Measurements from ENCODE around the gene DGKE. TPM values are rescaled to one million over a fixed set of nuclear protein-coding genes. Genes with fewer than 3 reads are reported as not detected.

Gene DGKE
- 12.7 TPM for total RNA-seq
- long read RNA-seq, full-length matches to known transcripts = 2 of 7 reads
- long read RNA-seq, partial matches to known transcripts = 2 of 7 reads
- long read RNA-seq, other reads (novel, unspliced or antisense) = 3 of 7 reads

DNA sequence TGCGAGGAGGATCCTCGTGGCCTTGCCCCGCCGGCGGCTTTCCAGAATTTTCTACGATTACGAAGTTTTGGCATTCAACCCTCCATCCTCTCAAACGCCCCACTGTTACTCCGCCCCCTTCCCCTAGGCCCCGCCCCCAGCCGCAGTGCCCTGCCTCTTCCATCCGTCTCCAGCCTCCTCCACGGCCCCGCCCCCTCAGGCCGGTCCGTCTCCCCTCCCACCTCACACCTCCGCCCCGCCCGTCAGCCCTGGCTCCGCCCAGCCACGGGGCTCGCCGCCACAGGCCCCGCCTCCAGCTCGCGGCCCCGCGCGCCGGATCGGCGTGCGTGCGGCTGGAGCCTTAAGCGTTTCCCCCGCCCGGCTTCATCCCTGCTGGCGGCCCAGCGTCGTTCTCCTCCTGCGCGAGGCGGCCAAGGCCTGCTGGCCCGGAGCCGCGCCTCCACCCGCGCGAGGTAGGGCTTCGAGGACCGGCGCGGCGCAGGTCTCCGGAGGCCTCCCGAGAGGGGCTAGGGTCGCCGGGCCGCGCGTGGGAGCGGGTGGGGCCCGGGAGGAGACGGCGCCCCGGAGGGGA is at the start of gene DGKE, which contains the start of gene C17orf67:
Gene DGKE (plus strand): TSS at position 343 of the 571 bp plus-strand sequence. CDS start 645 bp downstream, outside the sequence.
Gene C17orf67 (minus strand): TSS at position 112 of the 571 bp plus-strand sequence. CDS start 18,110 bp downstream, outside the sequence.
- DNase-seq (peak; percentile 98), ATAC-seq (peak; percentile 99)
- no peaks in the 10 kb centered on the region for H3K9me3 ChIP-seq
- H3K4me3 ChIP-seq = peak within 1 kb of the TSS; percentile 85
- TF ChIP-seq, protein P1, sequence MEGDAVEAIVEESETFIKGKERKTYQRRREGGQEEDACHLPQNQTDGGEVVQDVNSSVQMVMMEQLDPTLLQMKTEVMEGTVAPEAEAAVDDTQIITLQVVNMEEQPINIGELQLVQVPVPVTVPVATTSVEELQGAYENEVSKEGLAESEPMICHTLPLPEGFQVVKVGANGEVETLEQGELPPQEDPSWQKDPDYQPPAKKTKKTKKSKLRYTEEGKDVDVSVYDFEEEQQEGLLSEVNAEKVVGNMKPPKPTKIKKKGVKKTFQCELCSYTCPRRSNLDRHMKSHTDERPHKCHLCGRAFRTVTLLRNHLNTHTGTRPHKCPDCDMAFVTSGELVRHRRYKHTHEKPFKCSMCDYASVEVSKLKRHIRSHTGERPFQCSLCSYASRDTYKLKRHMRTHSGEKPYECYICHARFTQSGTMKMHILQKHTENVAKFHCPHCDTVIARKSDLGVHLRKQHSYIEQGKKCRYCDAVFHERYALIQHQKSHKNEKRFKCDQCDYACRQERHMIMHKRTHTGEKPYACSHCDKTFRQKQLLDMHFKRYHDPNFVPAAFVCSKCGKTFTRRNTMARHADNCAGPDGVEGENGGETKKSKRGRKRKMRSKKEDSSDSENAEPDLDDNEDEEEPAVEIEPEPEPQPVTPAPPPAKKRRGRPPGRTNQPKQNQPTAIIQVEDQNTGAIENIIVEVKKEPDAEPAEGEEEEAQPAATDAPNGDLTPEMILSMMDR (IDR thresholded peaks at IDR 0.05) = no peak
- peaks cover 26% of the 10 kb centered on the region for H3K4me1 ChIP-seq
- peak within 1 kb of the TSS; percentile 84 for H3K27ac ChIP-seq
- no peaks in the 10 kb centered on the region for H3K27me3 ChIP-seq (ENCODE audit: low read depth)
- no peaks in the 10 kb centered on the region for H3K36me3 ChIP-seq
- intact Hi-C loops (cut with DNase I) = no loop called here

DNA sequence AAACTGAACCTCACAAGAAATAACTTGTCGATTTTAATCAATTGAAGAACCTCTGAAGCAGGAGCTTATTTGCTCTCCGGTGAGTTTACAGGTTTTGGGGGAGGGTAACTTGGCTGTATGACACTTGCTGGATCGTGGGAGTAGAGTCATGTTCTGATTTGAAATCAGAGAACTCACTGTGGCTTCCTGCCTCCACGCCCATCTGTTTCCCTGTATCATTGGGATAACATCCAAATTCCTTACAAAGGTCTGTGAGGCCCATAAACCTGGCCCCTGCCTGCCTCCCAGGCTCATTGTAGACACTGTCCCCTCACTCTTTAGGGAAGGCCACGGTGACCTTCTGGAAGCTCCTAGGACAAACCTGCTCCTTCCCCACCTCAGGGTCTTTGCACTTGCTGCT is 48.5 kb upstream of the DGKE start:
- Histone ChIP-seq H3K4me1 (peaks cover 4% of the 10 kb centered on the region), H3K4me3 (no peak overlapping the region), H3K9me3 (no peaks in the 10 kb centered on the region), H3K36me3 (no peaks in the 10 kb centered on the region), H3K27me3 (ENCODE audit: low read depth) (peaks cover 14% of the 10 kb centered on the region), H3K27ac (no peak overlapping the region)
- ATAC-seq (no peak), DNase-seq (no peak)
- intact Hi-C loops (cut with DNase I) = no loop called here
- TF ChIP-seq, protein P1 (IDR thresholded peaks at IDR 0.05) = no peak

DNA sequence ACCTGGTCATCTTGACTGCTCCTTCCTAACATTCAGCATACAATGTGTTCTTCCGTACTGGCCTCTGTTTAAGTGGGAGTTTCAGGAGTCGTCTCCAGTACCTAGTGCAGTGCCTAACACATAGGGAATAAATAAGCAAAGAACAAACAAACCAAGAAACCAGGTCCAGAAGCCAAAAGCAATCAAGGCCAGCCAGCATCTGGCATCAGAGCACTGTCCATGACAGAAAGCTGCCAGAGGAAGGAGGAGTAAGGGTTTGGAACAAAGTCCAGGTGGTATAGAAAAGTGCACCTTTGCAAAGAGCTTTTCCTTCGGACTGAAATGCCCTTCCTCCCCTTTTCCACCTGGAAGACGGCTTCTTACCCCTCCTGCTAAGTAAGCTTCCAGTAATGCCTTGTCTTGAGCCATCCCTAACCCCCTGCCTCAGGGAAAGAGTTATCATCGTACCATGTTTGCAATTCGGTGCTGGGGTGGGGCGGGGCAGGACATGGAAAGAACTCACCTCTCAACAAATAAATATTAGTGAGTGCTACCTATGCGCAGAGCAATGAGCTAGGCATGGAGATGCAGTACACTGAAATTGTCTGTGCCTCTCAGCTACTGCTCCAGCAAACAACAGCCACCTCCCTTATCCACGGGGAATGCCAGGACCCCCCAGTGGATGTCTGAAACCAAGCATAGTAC is 47.8 kb upstream of the DGKE start:
- intact Hi-C loops (cut with DNase I) = no loop called here
- H3K27me3 ChIP-seq (ENCODE audit: low read depth) = peaks cover 10% of the 10 kb centered on the region
- TF ChIP-seq, protein P1 (IDR thresholded peaks at IDR 0.05) = no peak
- H3K4me3 ChIP-seq = no peak overlapping the region
- DNase-seq = no peak
- no peaks in the 10 kb centered on the region for H3K9me3 ChIP-seq
- no peaks in the 10 kb centered on the region for H3K4me1 ChIP-seq
- H3K27ac ChIP-seq = no peak overlapping the region
- H3K36me3 ChIP-seq = no peaks in the 10 kb centered on the region
- ATAC-seq = no peak

DNA sequence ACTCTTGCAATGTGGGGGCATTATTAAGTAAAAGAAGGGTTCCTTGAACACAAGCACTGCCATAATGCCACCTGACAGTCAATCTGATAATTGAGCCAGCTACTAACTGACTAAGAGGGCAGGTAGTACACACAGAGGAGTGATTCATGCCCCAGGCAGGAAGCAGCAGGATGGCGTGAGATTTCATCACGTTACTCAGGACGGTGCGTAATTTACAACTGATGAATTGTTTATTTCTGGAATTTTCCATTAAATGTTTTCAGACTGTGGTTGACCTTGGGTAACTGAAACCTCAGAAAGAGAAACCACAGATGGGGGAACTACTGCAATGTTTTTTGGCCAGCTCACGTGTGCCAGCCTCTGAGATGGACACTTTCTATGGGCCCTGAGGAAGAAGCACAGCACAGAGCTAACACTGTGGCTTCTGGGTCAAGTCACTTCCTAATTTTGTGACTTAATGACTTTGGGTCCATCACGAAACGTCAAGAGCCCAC is 46.9 kb upstream of the DGKE start:
- no peaks in the 10 kb centered on the region for H3K4me1 ChIP-seq
- peak; percentile 73 to 85 for ATAC-seq
- H3K27ac ChIP-seq = no peak overlapping the region
- intact Hi-C loops (cut with DNase I) = no loop called here
- peak; percentile 61 for DNase-seq
- no peak overlapping the region for H3K4me3 ChIP-seq
- H3K36me3 ChIP-seq = no peaks in the 10 kb centered on the region
- TF ChIP-seq, protein P1 (IDR thresholded peaks at IDR 0.05) = no peak
- H3K27me3 ChIP-seq (ENCODE audit: low read depth) = peaks cover under 1% of the 10 kb centered on the region
- no peaks in the 10 kb centered on the region for H3K9me3 ChIP-seq

DNA sequence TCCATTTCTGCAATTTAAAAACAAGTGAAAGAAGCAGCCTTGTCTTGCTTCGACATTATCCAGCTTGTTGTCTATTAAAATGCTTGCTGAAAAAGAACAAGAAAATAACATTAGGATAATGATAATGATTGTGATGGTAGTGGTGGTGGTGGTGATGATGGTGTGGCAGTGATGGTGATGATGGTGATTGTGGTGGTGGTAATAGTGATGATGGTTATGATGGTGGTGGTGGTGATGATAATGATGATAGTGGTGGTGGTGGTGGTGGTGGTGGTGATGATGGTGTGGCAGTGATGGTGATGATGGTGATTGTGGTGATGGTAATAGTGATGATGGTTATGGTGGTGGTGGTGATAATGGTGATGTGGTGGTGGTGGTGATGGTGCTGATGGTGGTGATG is 41.7 kb upstream of the DGKE start:
- ATAC-seq = no peak
- TF ChIP-seq, protein P1 (IDR thresholded peaks at IDR 0.05) = no peak
- intact Hi-C loops (cut with DNase I) = no loop called here
- Histone ChIP-seq H3K27me3 (ENCODE audit: low read depth) (no peaks in the 10 kb centered on the region), H3K4me1 (no peaks in the 10 kb centered on the region), H3K27ac (no peak overlapping the region), H3K4me3 (no peak overlapping the region), H3K9me3 (no peaks in the 10 kb centered on the region), H3K36me3 (no peaks in the 10 kb centered on the region)
- DNase-seq = no peak

Measured in lower lobe of right lung (tissue), 2 donors.